GM18520 (cell line): ENCODE data around the gene ABCA13.

Experiments used
- ATAC-seq: cut with Tn5 transposase; IDR thresholded peaks from one replicate; pipeline ENCODE4 v1.9.1; 2021; ENCODE audit not compliant: unreplicated experiment

Gene ABCA13

DNA sequence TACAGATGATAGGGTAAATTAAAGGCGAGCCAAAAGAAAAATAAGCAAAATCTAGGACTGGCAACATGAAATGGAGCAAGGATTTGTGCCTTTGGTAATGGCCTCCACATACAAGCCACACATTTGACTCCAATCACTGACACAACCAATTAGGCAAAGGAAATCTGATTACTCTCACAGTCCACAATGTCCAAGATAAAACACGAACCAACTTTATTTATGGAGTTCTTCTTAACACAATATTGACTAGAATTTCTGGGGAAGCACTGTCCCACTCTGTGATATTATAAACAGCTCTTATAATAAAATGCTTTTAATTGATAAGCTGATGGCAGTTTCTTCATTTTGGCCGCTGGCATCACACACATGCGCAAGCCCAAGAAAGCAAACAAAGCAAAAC lies 334.2 kb downstream of the ABCA13 start:
- no peak for ATAC-seq

DNA sequence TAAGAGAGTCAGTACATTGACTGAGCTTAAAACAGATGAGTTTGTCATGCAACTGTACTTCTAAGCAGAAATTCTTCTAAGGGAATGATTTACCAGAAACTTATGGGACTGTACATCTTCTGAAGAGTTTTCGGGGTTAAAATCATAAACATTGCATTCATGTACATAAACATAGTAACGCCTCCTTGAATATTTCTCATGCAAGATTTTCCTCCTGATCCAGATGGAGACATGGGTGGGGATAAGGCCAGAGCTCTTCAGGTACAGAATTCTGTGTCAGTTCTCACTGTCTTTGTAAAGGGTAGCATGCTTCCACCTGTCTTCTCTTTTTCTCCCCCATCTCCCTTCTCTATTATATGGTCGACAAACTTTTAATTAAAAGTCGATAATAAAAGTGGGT lies 335.3 kb downstream of the ABCA13 start:
- ATAC-seq, result no peak

DNA sequence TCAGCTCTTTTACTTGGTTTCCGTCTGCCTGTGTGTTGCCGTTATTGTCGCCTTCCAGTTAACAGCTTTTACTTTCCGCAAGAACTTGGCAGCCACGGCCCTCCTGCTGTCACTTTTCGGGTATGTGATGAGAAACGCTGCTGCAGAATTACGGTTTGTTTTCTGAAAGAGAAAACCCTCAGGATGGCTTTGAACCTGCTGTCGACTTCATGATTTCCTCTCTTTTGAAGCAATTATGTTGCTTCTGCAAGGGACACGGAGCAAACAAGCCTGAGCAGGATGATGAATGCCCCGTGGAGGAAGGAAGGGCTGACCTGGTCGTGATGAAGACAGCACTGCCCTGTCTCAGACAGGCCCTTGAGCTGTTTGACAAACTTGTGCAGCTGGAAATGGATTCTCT lies 339.8 kb downstream of the ABCA13 start:
- no peak for ATAC-seq

DNA sequence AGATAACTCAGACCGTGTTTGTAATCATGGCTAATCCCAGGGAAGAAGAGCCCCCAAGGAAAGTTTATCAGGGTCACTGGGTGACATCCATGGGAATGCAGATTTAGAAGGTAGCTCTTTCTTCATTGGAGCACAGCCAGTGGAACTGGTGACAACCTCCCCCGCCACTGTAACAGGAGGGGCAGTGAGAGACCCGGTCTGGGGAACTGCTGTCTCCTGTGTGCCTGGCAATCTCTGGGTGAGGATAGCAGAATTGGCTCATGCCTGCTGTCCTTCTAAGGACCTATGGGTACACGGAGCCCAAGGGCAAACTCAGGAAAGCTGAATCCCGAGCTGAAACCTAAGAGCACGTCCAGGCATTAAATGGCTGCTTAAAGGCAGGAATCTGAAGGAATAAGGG lies 341.6 kb downstream of the ABCA13 start:
- ATAC-seq, result no peak

GRCh38 chr7:48515171-48515570 lies 343.9 kb downstream of the ABCA13 start:
- ATAC-seq, result no peak

GRCh38 chr7:48518092-48518491 lies 346.8 kb downstream of the ABCA13 start:
- no peak for ATAC-seq

GRCh38 chr7:48522692-48523091 lies 351.4 kb downstream of the ABCA13 start:
- no peak for ATAC-seq

- ATAC-seq, result no peak
These were observed 354.8 kb downstream of the ABCA13 start for GRCh38 chr7:48525736-48526732.

DNA sequence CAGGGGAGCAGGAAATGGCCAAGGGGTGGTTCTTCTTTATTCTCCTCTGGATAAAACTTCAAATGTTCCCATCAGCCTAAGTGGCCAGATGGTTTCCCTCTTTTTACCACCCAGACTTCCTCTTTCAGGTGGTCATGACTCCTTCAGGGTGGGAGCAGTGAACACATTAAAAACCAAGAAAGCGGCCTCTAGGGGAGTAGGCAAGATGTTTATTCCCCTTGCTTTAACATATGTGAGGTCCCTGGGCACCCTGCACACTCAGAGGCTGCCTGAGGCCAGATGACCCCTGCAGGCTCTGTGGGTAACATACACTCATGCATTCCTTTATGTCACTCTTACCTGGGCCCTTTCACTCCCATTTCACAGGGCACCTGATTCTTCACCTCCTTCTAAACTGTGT lies 357.4 kb downstream of the ABCA13 start:
- ATAC-seq, result no peak

DNA sequence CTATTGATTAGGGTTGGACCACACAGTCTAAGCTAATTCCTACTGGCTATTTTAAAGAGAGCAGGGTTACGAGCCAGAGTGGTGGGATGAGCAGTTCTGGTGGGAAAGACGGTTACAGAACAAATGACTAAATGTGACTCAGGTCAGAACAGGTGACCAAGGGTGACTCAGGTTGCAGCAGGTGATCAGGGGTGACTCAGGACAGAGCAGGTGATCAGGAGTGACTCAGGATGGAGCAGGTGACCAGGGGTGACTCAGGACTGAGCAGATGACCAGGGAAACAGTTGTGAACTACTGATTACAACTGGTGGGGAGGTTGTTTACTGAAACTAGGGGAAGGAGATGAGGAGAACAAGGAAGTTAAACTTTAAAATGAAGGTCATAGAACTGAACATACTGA lies 366.3 kb downstream of the ABCA13 start:
- no peak for ATAC-seq

- ATAC-seq, result no peak
These were observed 369.5 kb downstream of the ABCA13 start for GRCh38 chr7:48540746-48541145.

- no peak for ATAC-seq
These were observed 377.4 kb downstream of the ABCA13 start for GRCh38 chr7:48548667-48549066.

GRCh38 chr7:48551652-48552051 lies 380.4 kb downstream of the ABCA13 start:
- ATAC-seq, result no peak

DNA sequence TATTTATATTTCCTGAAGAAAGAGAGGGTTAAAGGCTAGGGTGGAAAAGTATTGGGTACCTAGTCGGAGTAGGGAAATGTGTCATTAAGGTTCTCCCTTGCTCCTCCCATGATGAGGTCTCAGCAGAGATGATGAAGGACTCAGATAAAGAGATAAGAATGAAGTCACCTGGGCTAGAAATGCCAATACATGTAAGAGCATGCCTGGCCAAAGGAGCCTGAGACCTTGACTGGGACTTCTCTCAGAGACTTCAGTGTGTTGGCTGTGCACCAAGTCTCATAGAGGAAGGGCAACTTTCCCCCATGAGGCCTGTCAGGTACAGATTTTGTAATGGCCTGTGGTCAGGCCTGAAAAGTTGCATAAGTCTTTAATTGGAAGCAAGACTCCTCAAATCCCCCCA lies 392.1 kb downstream of the ABCA13 start:
- no peak for ATAC-seq

DNA sequence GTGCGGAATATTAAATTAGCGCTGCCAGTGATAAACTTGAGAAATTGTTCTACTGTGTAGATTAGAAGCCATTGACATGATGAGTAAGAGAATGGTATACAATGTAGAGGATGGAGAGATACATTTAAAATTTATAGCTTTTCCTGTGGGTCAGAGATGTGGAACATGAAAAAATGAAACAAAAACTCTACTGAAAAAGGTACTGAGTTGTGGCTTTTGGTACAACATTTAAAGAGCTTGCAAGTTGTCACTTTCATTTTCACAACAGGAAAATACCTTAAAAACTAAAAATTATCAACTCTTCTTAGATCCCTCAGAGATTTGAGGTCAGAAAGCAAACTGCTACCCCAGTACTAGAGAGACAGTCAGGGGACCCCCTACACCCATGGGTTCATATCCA lies 404.3 kb downstream of the ABCA13 start:
- ATAC-seq, result no peak

DNA sequence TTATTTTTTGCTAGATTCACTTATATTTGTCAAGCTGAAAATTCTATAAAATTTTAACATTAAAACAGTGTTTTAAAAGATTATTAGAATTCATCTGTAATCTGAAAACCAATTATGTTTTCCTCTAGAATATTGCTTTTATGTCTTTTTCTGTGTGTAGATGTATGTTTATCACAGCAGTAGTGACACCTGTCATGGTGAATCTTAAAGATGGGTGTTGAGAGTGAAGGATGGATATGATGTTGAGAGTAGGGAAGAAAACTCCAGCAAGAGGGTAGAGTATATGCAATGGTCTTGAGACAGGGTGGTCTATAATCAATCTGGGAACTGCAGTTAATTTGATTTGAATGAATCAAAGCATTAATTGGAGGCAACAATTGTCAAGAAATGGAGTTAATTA lies 416.2 kb downstream of the ABCA13 start:
- no peak for ATAC-seq

DNA sequence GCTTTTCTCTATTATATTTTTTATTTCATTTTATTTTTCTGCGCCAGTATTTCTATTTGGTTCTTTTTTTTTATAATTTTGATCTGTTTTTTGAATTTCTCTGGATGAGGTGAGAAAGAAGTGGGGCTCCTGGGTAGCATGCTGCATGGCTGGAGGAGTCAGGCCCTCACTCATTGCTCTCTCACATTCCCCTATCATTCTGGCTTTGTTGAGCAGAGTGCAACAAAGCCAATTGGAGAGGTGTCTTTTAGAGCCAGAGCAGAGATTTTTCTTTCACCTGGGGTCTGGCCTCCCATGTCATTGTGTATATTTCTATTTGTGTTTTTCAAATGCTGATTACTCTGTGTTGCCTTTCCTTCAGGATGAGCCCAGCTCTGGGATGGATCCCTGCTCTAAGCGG lies 423.1 kb downstream of the ABCA13 start:
- ATAC-seq, result no peak

GRCh38 chr7:48595756-48596155 lies 424.5 kb downstream of the ABCA13 start:
- ATAC-seq, result no peak

GRCh38 chr7:48610705-48611104 lies 439.4 kb downstream of the ABCA13 start:
- no peak for ATAC-seq

DNA sequence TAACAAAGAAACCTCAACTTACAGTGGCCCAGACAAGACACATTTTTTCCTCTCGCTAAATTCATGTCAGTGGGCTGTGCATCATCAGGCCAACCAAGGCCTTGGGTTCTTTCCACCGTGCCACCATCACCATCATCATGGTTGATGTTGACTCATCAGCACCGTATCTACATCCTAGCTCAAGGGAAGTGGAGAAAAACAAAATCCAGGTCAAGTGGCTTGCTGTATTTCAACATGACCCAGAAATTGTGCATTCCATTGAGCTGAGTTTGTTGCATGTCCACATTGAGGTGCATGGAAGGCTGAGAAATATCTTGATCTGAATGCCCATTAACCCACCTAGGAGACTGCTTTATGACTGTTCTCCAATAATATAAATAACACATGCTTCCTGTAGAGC lies 440.7 kb downstream of the ABCA13 start:
- ATAC-seq, result no peak

GRCh38 chr7:48617508-48617907 lies 446.2 kb downstream of the ABCA13 start:
- no peak for ATAC-seq

DNA sequence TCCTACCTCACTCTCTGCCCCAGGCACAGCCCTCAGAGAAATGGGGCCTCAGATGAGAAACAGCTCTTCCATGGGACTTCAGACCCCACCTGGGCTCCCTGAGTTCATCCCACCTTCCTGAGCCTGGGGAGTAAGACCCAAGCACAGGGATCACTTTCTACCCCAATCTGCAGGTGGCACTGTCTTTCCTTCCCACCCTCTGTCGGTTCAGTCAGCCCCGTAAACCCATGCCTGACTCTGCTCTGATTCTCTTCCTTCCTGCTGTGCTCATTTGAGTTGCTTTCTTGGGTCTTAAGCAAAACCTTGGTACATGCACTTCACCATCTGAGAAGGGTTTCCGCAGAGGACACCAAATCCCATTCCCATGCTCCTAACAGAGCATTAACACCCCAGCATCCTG lies 446.7 kb downstream of the ABCA13 start:
- ATAC-seq, result no peak

- no peak for ATAC-seq
These were observed 449.8 kb downstream of the ABCA13 start for GRCh38 chr7:48621076-48621475.
